ENCODE results near the gene L1TD1.

L1TD1 gene

DNA sequence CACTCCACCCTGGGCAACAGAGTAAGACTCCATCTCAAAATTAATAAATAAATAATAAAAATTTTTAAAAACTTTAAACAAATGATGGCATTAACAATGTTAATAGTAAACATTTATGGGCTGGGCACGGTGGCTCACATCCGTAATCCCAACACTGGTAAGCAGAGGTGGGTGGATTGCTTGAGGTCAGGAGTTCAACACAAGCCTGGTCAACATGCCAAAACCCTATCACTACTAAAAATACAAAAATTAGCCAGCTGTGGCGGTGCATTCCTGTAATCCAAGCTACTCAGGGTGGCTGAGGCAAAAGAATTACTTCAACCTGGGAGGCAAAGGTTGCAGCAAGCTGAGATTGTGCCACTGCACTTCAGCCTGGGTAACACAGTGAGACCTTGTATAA is 9.0 kb upstream of the L1TD1 start:
- Histone ChIP-seq H3K4me3 (no peak overlapping the region), H3K27ac (no peak overlapping the region)
- TF ChIP-seq, protein P1, sequence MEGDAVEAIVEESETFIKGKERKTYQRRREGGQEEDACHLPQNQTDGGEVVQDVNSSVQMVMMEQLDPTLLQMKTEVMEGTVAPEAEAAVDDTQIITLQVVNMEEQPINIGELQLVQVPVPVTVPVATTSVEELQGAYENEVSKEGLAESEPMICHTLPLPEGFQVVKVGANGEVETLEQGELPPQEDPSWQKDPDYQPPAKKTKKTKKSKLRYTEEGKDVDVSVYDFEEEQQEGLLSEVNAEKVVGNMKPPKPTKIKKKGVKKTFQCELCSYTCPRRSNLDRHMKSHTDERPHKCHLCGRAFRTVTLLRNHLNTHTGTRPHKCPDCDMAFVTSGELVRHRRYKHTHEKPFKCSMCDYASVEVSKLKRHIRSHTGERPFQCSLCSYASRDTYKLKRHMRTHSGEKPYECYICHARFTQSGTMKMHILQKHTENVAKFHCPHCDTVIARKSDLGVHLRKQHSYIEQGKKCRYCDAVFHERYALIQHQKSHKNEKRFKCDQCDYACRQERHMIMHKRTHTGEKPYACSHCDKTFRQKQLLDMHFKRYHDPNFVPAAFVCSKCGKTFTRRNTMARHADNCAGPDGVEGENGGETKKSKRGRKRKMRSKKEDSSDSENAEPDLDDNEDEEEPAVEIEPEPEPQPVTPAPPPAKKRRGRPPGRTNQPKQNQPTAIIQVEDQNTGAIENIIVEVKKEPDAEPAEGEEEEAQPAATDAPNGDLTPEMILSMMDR (IDR thresholded peaks at IDR 0.05) = no peak
- DNase-seq (ENCODE audit: low spot score) = no peak

DNA sequence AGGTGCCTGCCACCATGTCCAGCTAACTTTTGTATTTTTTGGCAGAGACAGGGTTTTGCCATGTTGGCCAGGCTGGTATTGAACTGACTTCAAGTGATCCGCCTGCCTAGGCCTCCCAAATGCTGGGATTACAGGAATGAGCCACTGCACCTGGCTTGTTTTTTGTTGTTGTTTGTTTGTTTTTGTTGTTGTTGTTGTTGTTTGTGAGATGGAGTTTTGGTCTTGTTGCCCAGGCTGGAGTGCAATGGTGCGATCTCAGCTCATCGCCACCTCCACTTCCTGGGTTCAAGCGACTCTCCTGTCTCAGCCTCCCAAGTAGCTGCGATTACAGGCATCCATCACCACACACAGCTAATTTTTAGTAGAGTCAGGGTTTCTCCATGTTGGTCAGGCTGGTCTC is 7.1 kb upstream of the L1TD1 start:
- no peak overlapping the region for H3K27ac ChIP-seq
- DNase-seq (ENCODE audit: low spot score) = no peak
- TF ChIP-seq, protein P1 (IDR thresholded peaks at IDR 0.05) = no peak

DNA sequence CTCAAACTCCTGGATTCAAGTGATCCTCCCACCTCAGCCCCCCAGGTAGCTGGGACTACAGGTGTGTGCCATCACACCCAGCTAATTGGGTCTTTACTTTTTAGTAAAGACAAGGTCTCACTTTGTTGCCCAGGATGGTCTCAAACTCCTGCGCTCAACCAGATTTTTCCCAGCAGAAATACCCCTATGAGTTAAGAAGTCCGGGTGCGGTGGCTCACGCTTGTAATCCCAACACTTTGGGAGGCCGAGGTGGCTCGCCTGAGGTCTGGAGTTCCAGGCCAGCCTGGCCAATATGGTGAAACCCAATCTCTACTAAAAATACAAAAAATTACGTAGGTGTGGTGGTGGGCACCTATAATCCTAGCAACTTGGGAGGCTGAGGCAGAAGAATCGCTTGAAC is 6.5 kb upstream of the L1TD1 start:
- TF ChIP-seq, protein P1 (IDR thresholded peaks at IDR 0.05) = no peak
- Histone ChIP-seq H3K27ac (no peak overlapping the region), H3K4me3 (no peak overlapping the region)
- no peak for DNase-seq (ENCODE audit: low spot score)

More for the DNA sequence above, 7.1 kb upstream of the L1TD1 start:
- H3K4me3 ChIP-seq = no peak overlapping the region

DNA sequence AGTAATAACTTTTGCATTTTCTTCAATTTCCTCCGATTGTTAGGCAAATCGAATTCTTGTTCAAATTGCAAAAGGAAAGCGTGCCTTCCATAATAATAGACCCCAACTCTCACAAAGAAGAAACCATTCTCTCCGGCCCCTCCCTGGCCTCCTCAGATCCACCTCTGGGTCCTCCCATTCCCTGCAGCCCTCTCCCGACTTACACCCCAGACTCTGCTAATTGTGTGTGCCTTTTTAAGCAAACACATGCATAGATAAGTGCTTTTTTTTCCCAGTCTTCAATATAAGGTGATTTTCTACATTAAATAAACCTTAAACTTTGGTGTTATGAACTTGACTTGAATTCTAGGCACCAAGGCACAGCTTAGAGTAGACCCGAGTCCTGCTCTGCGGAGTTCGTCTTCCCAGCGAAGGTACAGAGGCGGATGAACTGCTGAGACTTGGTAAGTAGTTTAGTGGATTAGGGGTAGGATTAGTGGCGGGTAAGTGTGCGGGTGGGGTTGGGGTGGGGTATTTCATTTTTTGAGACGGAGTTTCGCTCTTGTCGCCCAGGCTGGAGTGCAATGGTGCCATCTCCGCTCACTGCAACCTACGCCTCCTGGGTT is 1.5 kb downstream of the L1TD1 start:
- Histone ChIP-seq H3K27ac (no peak overlapping the region), H3K4me3 (no peak overlapping the region)
- TF ChIP-seq, protein P1 (IDR thresholded peaks at IDR 0.05) = no peak
- DNase-seq (ENCODE audit: low spot score) = no peak

DNA sequence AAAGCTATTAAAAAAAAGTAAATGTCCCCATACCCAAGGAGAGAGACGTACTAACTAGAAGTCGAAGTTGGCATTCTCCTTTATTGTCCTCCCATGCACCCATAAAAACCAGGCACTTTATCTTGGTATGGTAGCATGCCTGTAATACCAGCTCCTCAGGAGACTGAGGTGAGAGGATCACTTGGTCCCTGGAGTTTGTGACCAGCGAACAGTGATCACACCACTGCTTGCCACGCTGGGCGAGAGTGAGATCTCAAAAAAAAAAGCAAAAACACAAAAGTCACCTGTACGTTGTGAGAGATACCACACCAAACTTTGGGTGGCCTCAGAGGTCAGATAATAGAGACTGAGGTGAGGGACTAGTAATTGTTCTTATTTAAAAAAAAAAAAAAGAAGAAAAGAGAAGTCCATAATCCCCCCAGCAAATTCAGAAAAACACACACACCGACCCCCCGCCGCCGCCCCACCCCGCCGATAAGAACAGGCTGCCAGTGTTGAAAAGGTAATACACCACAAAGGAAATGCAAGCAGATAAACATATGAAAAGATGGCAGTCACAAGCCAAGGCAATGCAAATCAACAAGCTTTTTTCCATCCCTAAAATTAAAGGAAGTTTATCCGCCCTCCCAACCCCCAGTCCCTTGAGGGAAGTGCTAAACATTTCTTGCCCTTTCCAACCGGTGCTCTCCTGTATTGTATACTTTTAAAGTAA is 3.6 kb downstream of the L1TD1 start:
- no peak for DNase-seq (ENCODE audit: low spot score)
- H3K27ac ChIP-seq = no peak overlapping the region
- TF ChIP-seq, protein P1 (IDR thresholded peaks at IDR 0.05) = no peak
- H3K4me3 ChIP-seq = no peak overlapping the region

DNA sequence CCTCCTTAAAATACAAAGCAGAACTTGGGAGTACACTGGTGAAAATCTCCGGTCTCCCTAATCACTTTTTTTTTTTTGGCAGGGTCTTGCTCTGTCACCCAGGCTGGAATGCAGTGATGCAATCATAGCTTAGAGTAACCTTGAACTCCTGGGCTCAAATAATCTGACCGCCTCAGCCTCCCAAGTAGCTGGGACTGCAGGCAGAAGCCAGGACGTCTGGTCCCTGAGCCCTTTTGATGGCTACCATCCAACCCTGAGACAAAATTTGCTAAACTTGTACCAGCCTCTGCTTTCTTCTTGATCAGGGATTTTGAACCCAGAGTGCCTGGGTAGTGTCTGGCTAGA is 4.1 kb downstream of the L1TD1 start:
- no peak for DNase-seq (ENCODE audit: low spot score)
- Histone ChIP-seq H3K4me3 (no peak overlapping the region), H3K27ac (no peak overlapping the region)
- TF ChIP-seq, protein P1 (IDR thresholded peaks at IDR 0.05) = no peak

DNA sequence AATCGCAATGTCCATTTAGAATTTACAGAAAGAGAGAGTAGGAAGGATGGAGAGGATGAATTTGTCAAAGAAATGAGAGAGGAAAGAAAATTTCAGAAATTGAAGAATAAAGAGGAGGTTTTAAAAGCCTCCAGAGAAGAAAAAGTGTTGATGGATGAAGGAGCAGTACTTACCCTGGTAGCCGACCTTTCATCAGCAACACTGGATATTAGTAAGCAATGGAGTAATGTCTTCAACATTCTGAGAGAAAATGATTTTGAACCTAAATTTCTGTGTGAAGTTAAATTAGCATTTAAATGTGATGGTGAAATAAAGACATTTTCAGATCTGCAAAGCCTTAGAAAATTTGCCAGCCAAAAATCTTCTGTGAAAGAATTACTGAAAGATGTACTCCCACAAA is 12.5 kb downstream of the L1TD1 start:
- no peak overlapping the region for H3K27ac ChIP-seq
- TF ChIP-seq, protein P1 (IDR thresholded peaks at IDR 0.05) = no peak
- H3K4me3 ChIP-seq = no peak overlapping the region
- no peak for DNase-seq (ENCODE audit: low spot score)
